ENCODE measurements around the gene GSPT1.
"Not testable (repeated sequence)": the region's sequence is repeated elsewhere in the genome, so short reads cannot be mapped to it uniquely, and the experiment has no call there.

DNA sequence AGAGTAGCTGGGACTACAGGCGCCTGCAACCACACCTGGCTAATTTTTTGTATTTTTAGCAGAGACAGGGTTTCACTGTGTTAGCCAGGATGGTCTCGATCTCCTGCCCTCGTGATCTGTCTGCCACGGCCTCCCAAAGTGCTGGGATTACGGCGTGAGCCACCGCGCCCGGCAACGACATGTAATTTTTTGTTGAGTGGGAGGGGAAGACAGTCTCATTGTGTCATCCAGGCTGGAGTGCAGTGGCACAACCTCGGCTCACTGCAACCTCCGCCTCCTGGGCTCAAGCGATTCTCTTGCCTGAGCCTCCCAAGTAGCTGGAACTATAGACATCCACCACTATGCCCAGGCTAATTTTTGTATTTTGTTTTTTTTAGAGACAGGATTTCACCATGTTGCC lies 96.8 kb downstream of the GSPT1 start:
- TF ChIP-seq, protein P1, sequence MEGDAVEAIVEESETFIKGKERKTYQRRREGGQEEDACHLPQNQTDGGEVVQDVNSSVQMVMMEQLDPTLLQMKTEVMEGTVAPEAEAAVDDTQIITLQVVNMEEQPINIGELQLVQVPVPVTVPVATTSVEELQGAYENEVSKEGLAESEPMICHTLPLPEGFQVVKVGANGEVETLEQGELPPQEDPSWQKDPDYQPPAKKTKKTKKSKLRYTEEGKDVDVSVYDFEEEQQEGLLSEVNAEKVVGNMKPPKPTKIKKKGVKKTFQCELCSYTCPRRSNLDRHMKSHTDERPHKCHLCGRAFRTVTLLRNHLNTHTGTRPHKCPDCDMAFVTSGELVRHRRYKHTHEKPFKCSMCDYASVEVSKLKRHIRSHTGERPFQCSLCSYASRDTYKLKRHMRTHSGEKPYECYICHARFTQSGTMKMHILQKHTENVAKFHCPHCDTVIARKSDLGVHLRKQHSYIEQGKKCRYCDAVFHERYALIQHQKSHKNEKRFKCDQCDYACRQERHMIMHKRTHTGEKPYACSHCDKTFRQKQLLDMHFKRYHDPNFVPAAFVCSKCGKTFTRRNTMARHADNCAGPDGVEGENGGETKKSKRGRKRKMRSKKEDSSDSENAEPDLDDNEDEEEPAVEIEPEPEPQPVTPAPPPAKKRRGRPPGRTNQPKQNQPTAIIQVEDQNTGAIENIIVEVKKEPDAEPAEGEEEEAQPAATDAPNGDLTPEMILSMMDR (IDR thresholded peaks at IDR 0.05) = not testable (repeated sequence)
- not testable (repeated sequence) for TF ChIP-seq POLR2A (IDR thresholded peaks at IDR 0.05)
